HepG2 (cell line): ENCODE data around the gene ABCG4. TPM values are rescaled to one million over a fixed set of nuclear protein-coding genes. Genes with fewer than 3 reads are reported as not detected.
A peak's percentile ranks its signal among the peaks of the same experiment; 100 is the strongest.

ENCODE experiments used
- BORCS8-MEF2B ChIP-seq: sonication (generic); formaldehyde crosslinking; IDR thresholded peaks from 2 replicates; pipeline ENCODE4 v1.8.0; 2022; ENCODE audit warnings: mild to moderate bottlenecking, missing genetic modification reagents
- CERS6 ChIP-seq: sonication (generic); formaldehyde crosslinking; IDR thresholded peaks from 2 replicates; pipeline ENCODE4 v1.5.0; 2020; ENCODE audit warnings: missing genetic modification reagents
- CREB1 ChIP-seq, 2 experiments: fragments of 450-650 bp in 1 of 2; IDR thresholded peaks; 2 replicates each; pipeline ENCODE4 v1.6.1; 2016 to 2017; ENCODE audit warnings: control low read depth in 1 of 2, mild to moderate bottlenecking in 1 of 2, missing compliant biosample characterization in 1 of 2, missing genetic modification characterization in 1 of 2
- GMEB2 ChIP-seq: IDR thresholded peaks from 2 replicates; pipeline ENCODE4 v1.6.1; 2016; ENCODE audit warnings: missing biosample characterization, missing genetic modification reagents, low read depth
- IRF9 ChIP-seq: sonication (generic); formaldehyde crosslinking; IDR thresholded peaks from 2 replicates; pipeline ENCODE4 v1.8.0; 2022; ENCODE audit warnings: missing genetic modification reagents, mild to moderate bottlenecking, borderline replicate concordance
- KMT2B ChIP-seq: IDR thresholded peaks from 2 replicates; pipeline ENCODE4 v1.6.1; 2016; ENCODE audit warnings: missing genetic modification reagents, missing compliant biosample characterization
- MED1 ChIP-seq: sonication (generic); formaldehyde crosslinking; IDR thresholded peaks from 2 replicates; pipeline ENCODE4 v1.4.0; 2020; ENCODE audit warnings: missing genetic modification reagents
- MLX ChIP-seq: IDR thresholded peaks from 2 replicates; pipeline ENCODE4 v1.6.1; 2016
- MTF2 ChIP-seq: sonication (generic); formaldehyde crosslinking; IDR thresholded peaks from 2 replicates; pipeline ENCODE4 v1.5.0; 2020; ENCODE audit warnings: missing genetic modification reagents, borderline replicate concordance
- MXD1 ChIP-seq: sonication (generic); formaldehyde crosslinking; IDR thresholded peaks from 2 replicates; pipeline ENCODE4 v1.4.0; 2020; ENCODE audit warnings: mild to moderate bottlenecking, missing genetic modification reagents
- NCOA2 ChIP-seq: sonication (generic); formaldehyde crosslinking; IDR thresholded peaks from 2 replicates; pipeline ENCODE4 v1.8.0; 2022; ENCODE audit warnings: inconsistent platforms
- NFIB ChIP-seq: sonication (generic); formaldehyde crosslinking; IDR thresholded peaks from 2 replicates; pipeline ENCODE4 v1.9.0; 2021; ENCODE audit warnings: missing genetic modification reagents, mild to moderate bottlenecking, borderline replicate concordance
- NFYC ChIP-seq: IDR thresholded peaks from 2 replicates; pipeline ENCODE4 v1.6.1; 2016; ENCODE audit warnings: missing genetic modification reagents, missing compliant biosample characterization
- NONO ChIP-seq, 2 experiments: fragments of 450-650 bp in 1 of 2; sonication (generic) in 1 of 2; formaldehyde crosslinking in 1 of 2; IDR thresholded peaks in 1 of 2; conservative IDR thresholded peaks in 1 of 2; 2 replicates each; pipeline versions ENCODE4 v1.6.1 to v1.8.0; 2017 to 2022; ENCODE audit warnings: mild to moderate bottlenecking in 1 of 2, missing genetic modification reagents in 1 of 2, moderate library complexity in 1 of 2
- RAD51 ChIP-seq: fragments of 450-650 bp; IDR thresholded peaks from 2 replicates; pipeline ENCODE4 v1.6.1; 2016; ENCODE audit warnings: borderline replicate concordance
- SETDB1 ChIP-seq: sonication (generic); formaldehyde crosslinking; IDR thresholded peaks from 2 replicates; pipeline ENCODE4 v1.5.1; 2020; ENCODE audit warnings: missing genetic modification reagents, mild to moderate bottlenecking, borderline replicate concordance
- SOX5 ChIP-seq: IDR thresholded peaks from 2 replicates; pipeline ENCODE4 v1.6.1; 2016; ENCODE audit warnings: borderline replicate concordance
- TEAD2 ChIP-seq: sonication (generic); formaldehyde crosslinking; IDR thresholded peaks from 2 replicates; pipeline ENCODE4 v1.9.0; 2021; ENCODE audit warnings: missing genetic modification reagents
- TOPORS ChIP-seq: sonication (generic); formaldehyde crosslinking; IDR thresholded peaks from 2 replicates; pipeline ENCODE4 v1.8.0; 2023; ENCODE audit warnings: mild to moderate bottlenecking, missing genetic modification reagents
- ZNF230 ChIP-seq: sonication (generic); formaldehyde crosslinking; IDR thresholded peaks from 2 replicates; pipeline ENCODE4 v1.4.0; 2020; ENCODE audit warnings: mild to moderate bottlenecking, missing genetic modification reagents
- ZNF232 ChIP-seq: sonication (generic); formaldehyde crosslinking; IDR thresholded peaks from 2 replicates; pipeline ENCODE4 v1.4.0; 2020; ENCODE audit warnings: missing genetic modification reagents, borderline replicate concordance
- ZNF274 ChIP-seq: sonication (generic); formaldehyde crosslinking; IDR thresholded peaks from 2 replicates; pipeline ENCODE4 v1.5.1; 2020; ENCODE audit warnings: mild to moderate bottlenecking, missing genetic modification reagents
- ZNF282 ChIP-seq: fragments of 450-650 bp; IDR thresholded peaks from 2 replicates; pipeline ENCODE4 v1.6.1; 2018; ENCODE audit not compliant: partially characterized antibody
- ZNF33B ChIP-seq: sonication (generic); formaldehyde crosslinking; IDR thresholded peaks from 2 replicates; pipeline ENCODE4 v1.5.1; 2020; ENCODE audit warnings: mild to moderate bottlenecking, missing genetic modification reagents
- ZNF441 ChIP-seq: sonication (generic); formaldehyde crosslinking; IDR thresholded peaks from 2 replicates; pipeline ENCODE4 v1.7.0; 2021; ENCODE audit warnings: missing genetic modification reagents, borderline replicate concordance
- polyA plus RNA-seq, 8 experiments: library from polyadenylated mRNA; depleted of rRNA in 3 of 8; stranded (reverse) in 7 of 8; unstranded in 1 of 8; fragments of >200 nt; fragmentation: Illumina TruSeq in 4 of 8; extraction: Trizol in 4 of 8; gene quantifications; 2 replicates each; pipeline versions ENCODE4 v1.2.1 to v1.2.3, GENCODE V29; 2011 to 2016; ENCODE audit warnings: low read depth in 4 of 8, missing spikeins in 1 of 8, mixed read lengths in 1 of 8; ENCODE audit not compliant: insufficient read depth in 1 of 8
- total RNA-seq, 5 experiments: library from RNA; depleted of rRNA; stranded (reverse); fragments of >200 nt; fragmentation: Illumina TruSeq; extraction: Trizol; gene quantifications; 2 replicates each; pipeline ENCODE4 v1.2.3, GENCODE V29; 2016; ENCODE audit warnings: low read depth in 1 of 5

Gene ABCG4
- total and polyA plus RNA-seq, 2 of the 13 experiments (the other 11 are each of a cell fraction or from before 2014, with no cell fraction given) = not detected

- TF ChIP-seq NFIB (CRISPR knock-in tag) = no peak
- TF ChIP-seq NCOA2 (CRISPR knock-in tag) = no peak
- peak; percentile 94 for TF ChIP-seq RAD51
- no peak for TF ChIP-seq SETDB1 (CRISPR knock-in tag)
- peak; percentile 35 for TF ChIP-seq MXD1 (CRISPR knock-in tag)
- TF ChIP-seq KMT2B (CRISPR knock-in tag) = 0 out of 2 replicates have a peak, but pooled peaks have one; percentile 50
- 0 out of 2 replicates have a peak, but pooled peaks have one; percentile 29 for TF ChIP-seq ZNF33B (CRISPR knock-in tag)
- TF ChIP-seq ZNF232 = peak; percentile 86; the same call in 1 of the 2 replicates
- TF ChIP-seq CREB1 (IDR thresholded peaks at IDR 0.05) = peak; percentile 62
- TF ChIP-seq CREB1 (CRISPR knock-in tag; IDR thresholded peaks at IDR 0.05) = peak; percentile 63; the same call in 1 of the 2 replicates
- TF ChIP-seq MED1 (CRISPR knock-in tag) = peak; percentile 51
- TF ChIP-seq NONO (IDR thresholded peaks at IDR 0.05) = no peak
- TF ChIP-seq NONO (CRISPR knock-in tag; conservative IDR thresholded peaks at IDR 0.05) = peak; percentile 51; the same call in 1 of the 2 replicates
- TF ChIP-seq SOX5 (CRISPR knock-in tag) = 0 out of 2 replicates have a peak, but pooled peaks have one; percentile 39
- peak; percentile 70; the same call in 1 of the 2 replicates for TF ChIP-seq IRF9 (CRISPR knock-in tag)
- TF ChIP-seq MTF2 (CRISPR knock-in tag) = no peak; the same call in 1 of the 2 replicates
- TF ChIP-seq GMEB2 (CRISPR knock-in tag) = 0 out of 2 replicates have a peak, but pooled peaks have one; percentile 11
- no peak for TF ChIP-seq CERS6 (CRISPR knock-in tag)
- no peak for TF ChIP-seq ZNF282
- TF ChIP-seq ZNF441 (CRISPR knock-in tag) = peak; percentile 92
- 0 out of 2 replicates have a peak, but pooled peaks have one; percentile 50 for TF ChIP-seq MLX
- TF ChIP-seq BORCS8-MEF2B = peak; percentile 88
- no peak for TF ChIP-seq TEAD2 (CRISPR knock-in tag)
- TF ChIP-seq ZNF230 = peak; percentile 37; the same call in 1 of the 2 replicates
- TF ChIP-seq ZNF274 (CRISPR knock-in tag) = peak; percentile 51; the same call in 1 of the 2 replicates
- TF ChIP-seq TOPORS (CRISPR knock-in tag) = peak; percentile 84; the same call in 1 of the 2 replicates
- TF ChIP-seq NFYC (CRISPR knock-in tag) = peak; percentile 95
Measured at GRCh38 chr11:119121008-119121810, 27.6 kb upstream of the ABCG4 start, which contains the start of gene HINFP (continued).
